Endodermal cell (in vitro differentiated cells): Measurements from ENCODE around the gene PICALM. TPM values are rescaled to one million over a fixed set of nuclear protein-coding genes. Genes with fewer than 3 reads are reported as not detected.

ENCODE experiments used
- DNase-seq: peaks from one replicate; pipeline ENCODE4 v3.0.0-alpha.2; 2017
- H3K27ac ChIP-seq: 2 replicates; pipeline ENCODE4 v1.5.1; 2013; ENCODE audit warnings: mild to moderate bottlenecking, low read depth, low read length, moderate library complexity
- H3K27me3 ChIP-seq: 2 replicates; pipeline ENCODE4 v1.6.1; 2013; ENCODE audit warnings: mild to moderate bottlenecking, low read length, moderate library complexity; ENCODE audit not compliant: insufficient read depth, control insufficient read depth, poor library complexity, severe bottlenecking
- H3K36me3 ChIP-seq: 2 replicates; pipeline ENCODE4 v1.7.0; 2013; ENCODE audit warnings: mild to moderate bottlenecking, low read length, moderate library complexity; ENCODE audit not compliant: control insufficient read depth, insufficient read depth
- H3K4me1 ChIP-seq: one replicate; pipeline ENCODE4 v1.7.0; 2013; ENCODE audit warnings: low read length; ENCODE audit not compliant: control insufficient read depth, insufficient read depth
- H3K4me3 ChIP-seq: 2 replicates; pipeline ENCODE4 v1.5.1; 2013; ENCODE audit warnings: mild to moderate bottlenecking, low read length, moderate library complexity
- H3K9ac ChIP-seq: 2 replicates; pipeline ENCODE4 v1.6.1; 2013; ENCODE audit warnings: mild to moderate bottlenecking, low read length, moderate library complexity; ENCODE audit not compliant: poor library complexity, severe bottlenecking; ENCODE audit errors: extremely low read depth
- H3K9me3 ChIP-seq: 2 replicates; pipeline ENCODE4 v1.6.1; 2013; ENCODE audit warnings: mild to moderate bottlenecking, low read length, moderate library complexity; ENCODE audit not compliant: control insufficient read depth
- H3K27ac Mint-ChIP-seq: 2 replicates; pipeline ENCODE4 v1.8.0; 2020; ENCODE audit warnings: mixed read lengths
- H3K27me3 Mint-ChIP-seq: 2 replicates; pipeline ENCODE4 v1.8.0; 2021; ENCODE audit warnings: mild to moderate bottlenecking, mixed read lengths; ENCODE audit not compliant: insufficient read depth
- H3K36me3 Mint-ChIP-seq: 2 replicates; pipeline ENCODE4 v1.8.0; 2020; ENCODE audit warnings: low read depth, mixed read lengths
- H3K4me1 Mint-ChIP-seq: 2 replicates; pipeline ENCODE4 v1.8.0; 2020; ENCODE audit warnings: mixed read lengths
- H3K4me3 Mint-ChIP-seq: 2 replicates; pipeline ENCODE4 v1.8.0; 2020; ENCODE audit warnings: mild to moderate bottlenecking, moderate library complexity, mixed read lengths
- H3K9me3 Mint-ChIP-seq: 2 replicates; pipeline ENCODE4 v1.8.0; 2020; ENCODE audit warnings: mild to moderate bottlenecking, mixed read lengths
- WGBS, 2 experiments: methylation state at CpG; one replicate each; pipeline versions ENCODE4 v1.1.5 to v1.1.7; 2013; ENCODE audit warnings: missing lambda C conversion rate in 2 of 2, mixed read lengths in 1 of 2; ENCODE audit not compliant: insufficient coverage in 1 of 2, insufficient read length in 1 of 2; 5-methylcytosine and 5-hydroxymethylcytosine counted together
- total RNA-seq, 2 donors: library from RNA; stranded (reverse); fragmentation: NEBNext Ultra II Directional in 1 of 2; extraction: Animal tissue kit (Norgen Biotek cat#: 25700) in 1 of 2; gene quantifications; 2 replicates in 1 of 2; 3 replicates in 1 of 2; pipeline ENCODE4 v1.2.1, GENCODE V29; 2021
- TF ChIP-seq, protein P1 (sequence below): fragments of 200-600 bp; sonication (generic); conservative IDR thresholded peaks from 2 replicates; pipeline ENCODE4 v1.5.0; 2021; ENCODE audit warnings: antibody characterized with exemption, mild to moderate bottlenecking

The PICALM gene
- total RNA-seq, 2 donors from 2014 or later = 120 to 129 TPM

DNA sequence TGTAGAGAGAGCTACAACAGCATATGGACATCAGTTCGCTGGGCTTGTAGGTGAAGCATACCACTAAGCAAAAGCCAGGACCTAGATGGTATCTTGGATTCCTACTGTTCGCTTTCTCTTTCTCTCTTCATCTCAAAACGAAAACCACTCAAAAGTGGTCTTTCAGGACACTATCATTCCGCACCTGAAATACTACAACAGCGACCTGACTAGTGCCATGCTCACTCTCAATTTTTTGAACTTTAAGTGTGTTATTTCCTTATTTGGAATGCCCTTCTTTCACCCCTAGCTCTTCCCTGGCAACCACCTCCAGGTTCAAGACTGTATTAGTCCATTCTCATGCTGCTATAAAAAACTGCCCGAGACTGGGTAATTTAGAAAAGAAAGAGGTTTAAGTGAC lies 154.5 kb downstream of the PICALM start:
- no peak for DNase-seq
- H3K9ac ChIP-seq = no peak overlapping the region
- no peaks in the 10 kb centered on the region for H3K27me3 ChIP-seq
- H3K9me3 ChIP-seq = peaks cover 8% of the 10 kb centered on the region
- H3K27ac ChIP-seq = no peak overlapping the region
- H3K27ac Mint-ChIP-seq = no peak overlapping the region
- H3K36me3 Mint-ChIP-seq = no peaks in the 10 kb centered on the region
- peaks cover 11% of the 10 kb centered on the region for H3K4me1 Mint-ChIP-seq
- H3K36me3 ChIP-seq = no peaks in the 10 kb centered on the region
- H3K27me3 Mint-ChIP-seq = peaks cover 4% of the 10 kb centered on the region
- no peak overlapping the region for H3K4me3 ChIP-seq
- H3K4me3 Mint-ChIP-seq = no peak overlapping the region
- 88 to 90% methylated on average over 2 to 6 of the region's 6 CpGs for WGBS, 2 experiments
- TF ChIP-seq, protein P1, sequence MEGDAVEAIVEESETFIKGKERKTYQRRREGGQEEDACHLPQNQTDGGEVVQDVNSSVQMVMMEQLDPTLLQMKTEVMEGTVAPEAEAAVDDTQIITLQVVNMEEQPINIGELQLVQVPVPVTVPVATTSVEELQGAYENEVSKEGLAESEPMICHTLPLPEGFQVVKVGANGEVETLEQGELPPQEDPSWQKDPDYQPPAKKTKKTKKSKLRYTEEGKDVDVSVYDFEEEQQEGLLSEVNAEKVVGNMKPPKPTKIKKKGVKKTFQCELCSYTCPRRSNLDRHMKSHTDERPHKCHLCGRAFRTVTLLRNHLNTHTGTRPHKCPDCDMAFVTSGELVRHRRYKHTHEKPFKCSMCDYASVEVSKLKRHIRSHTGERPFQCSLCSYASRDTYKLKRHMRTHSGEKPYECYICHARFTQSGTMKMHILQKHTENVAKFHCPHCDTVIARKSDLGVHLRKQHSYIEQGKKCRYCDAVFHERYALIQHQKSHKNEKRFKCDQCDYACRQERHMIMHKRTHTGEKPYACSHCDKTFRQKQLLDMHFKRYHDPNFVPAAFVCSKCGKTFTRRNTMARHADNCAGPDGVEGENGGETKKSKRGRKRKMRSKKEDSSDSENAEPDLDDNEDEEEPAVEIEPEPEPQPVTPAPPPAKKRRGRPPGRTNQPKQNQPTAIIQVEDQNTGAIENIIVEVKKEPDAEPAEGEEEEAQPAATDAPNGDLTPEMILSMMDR = no peak
- H3K4me1 ChIP-seq = no peaks in the 10 kb centered on the region
- H3K9me3 Mint-ChIP-seq = peaks cover 7% of the 10 kb centered on the region

DNA sequence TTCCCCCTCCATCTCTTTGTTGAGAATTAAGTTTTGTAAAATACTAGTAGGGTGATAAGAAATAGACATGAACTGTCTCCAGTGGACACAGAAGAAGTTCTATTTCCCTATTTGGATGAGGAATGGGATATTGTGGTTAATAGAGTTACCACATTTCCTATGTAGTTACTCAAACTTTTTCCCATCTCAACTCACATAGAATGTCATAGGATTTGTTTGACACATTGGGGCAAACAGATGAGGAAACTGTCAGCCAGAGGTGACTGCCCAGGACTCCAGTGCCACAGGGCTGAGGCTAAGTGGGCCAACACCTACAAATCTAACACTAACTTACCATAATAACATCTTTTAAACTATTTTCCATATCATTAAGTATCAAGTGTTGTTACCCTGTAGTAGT lies 155.4 kb downstream of the PICALM start:
- Mint-ChIP-seq H3K4me3 (no peak overlapping the region), H3K9me3 (peaks cover 7% of the 10 kb centered on the region), H3K4me1 (peaks cover 2% of the 10 kb centered on the region), H3K27ac (no peak overlapping the region), H3K36me3 (no peaks in the 10 kb centered on the region), H3K27me3 (peaks cover 4% of the 10 kb centered on the region)
- H3K36me3 ChIP-seq = no peaks in the 10 kb centered on the region
- H3K27me3 ChIP-seq = no peaks in the 10 kb centered on the region
- TF ChIP-seq, protein P1 = no peak
- H3K4me3 ChIP-seq = no peak overlapping the region
- H3K9me3 ChIP-seq = peaks cover 8% of the 10 kb centered on the region
- H3K4me1 ChIP-seq = no peaks in the 10 kb centered on the region
- H3K27ac ChIP-seq = no peak overlapping the region
- DNase-seq = no peak
- no peak overlapping the region for H3K9ac ChIP-seq

DNA sequence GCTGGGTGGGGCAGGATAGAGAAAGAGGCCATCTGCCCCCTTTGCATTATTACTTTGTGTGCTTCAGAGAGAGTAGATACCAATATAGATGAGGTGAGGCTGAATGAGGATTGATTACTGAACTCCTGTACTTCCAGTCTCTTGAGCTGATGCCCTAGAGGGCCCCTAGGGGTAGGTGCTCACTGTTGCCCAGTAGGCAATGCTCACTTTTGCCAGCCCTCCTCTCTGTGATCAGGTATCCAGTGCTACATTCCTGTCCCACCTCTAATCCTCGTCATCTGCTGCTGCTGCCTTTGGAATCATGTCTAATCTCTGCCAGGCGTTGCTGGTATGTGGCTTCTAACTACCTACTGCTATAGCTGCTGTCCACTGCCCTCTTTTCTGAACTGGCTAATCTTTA lies 156.5 kb downstream of the PICALM start:
- Mint-ChIP-seq H3K4me1 (no peaks in the 10 kb centered on the region), H3K4me3 (no peak overlapping the region), H3K27ac (no peak overlapping the region), H3K27me3 (peaks cover 4% of the 10 kb centered on the region), H3K9me3 (peaks cover 7% of the 10 kb centered on the region), H3K36me3 (no peaks in the 10 kb centered on the region)
- 83 to 90% methylated on average over 2 of the region's 2 CpGs for WGBS, 2 experiments
- Histone ChIP-seq H3K4me1 (no peaks in the 10 kb centered on the region), H3K36me3 (no peaks in the 10 kb centered on the region), H3K27me3 (no peaks in the 10 kb centered on the region), H3K9ac (no peak overlapping the region), H3K27ac (no peak overlapping the region), H3K9me3 (peaks cover 8% of the 10 kb centered on the region), H3K4me3 (no peak overlapping the region)
- no peak for DNase-seq
- TF ChIP-seq, protein P1 = peak; percentile 30

Other genes starting within 250 kb of the PICALM start
- not detected for gene CCDC83, start 213.7 kb downstream of the PICALM start, total RNA-seq
- 10 to 100 TPM; 29.2 to 39.2 TPM for gene EED, start 175.7 kb upstream of the PICALM start, total RNA-seq
- gene HIKESHI, start 233.2 kb upstream of the PICALM start, total RNA-seq = 10 to 100 TPM; 67.5 to 76.3 TPM